Trophoblast cell (in vitro differentiated cells and primary cell): ENCODE results near the gene RALGDS.

ENCODE experiments used
- DNase-seq, 2 donors: peaks; one replicate each; pipeline ENCODE4 v3.0.0-alpha.2; 2016
- H2AFZ ChIP-seq: 2 replicates; pipeline ENCODE4 v1.6.1; 2013; ENCODE audit warnings: low read length, moderate library complexity, mild to moderate bottlenecking; ENCODE audit not compliant: insufficient read depth, poor library complexity
- H2AK5ac ChIP-seq: 2 replicates; pipeline ENCODE4 v1.6.1; 2013; ENCODE audit warnings: mild to moderate bottlenecking, low read length
- H2BK120ac ChIP-seq: 2 replicates; pipeline ENCODE4 v1.6.1; 2013; ENCODE audit warnings: low read length, mild to moderate bottlenecking, moderate library complexity; ENCODE audit not compliant: insufficient read depth, poor library complexity
- H2BK12ac ChIP-seq: 2 replicates; pipeline ENCODE4 v1.6.1; 2013; ENCODE audit warnings: mild to moderate bottlenecking, low read length, moderate library complexity
- H2BK5ac ChIP-seq: 2 replicates; pipeline ENCODE4 v1.6.1; 2013; ENCODE audit warnings: low read length, low read depth, moderate library complexity, mild to moderate bottlenecking; ENCODE audit not compliant: poor library complexity
- H3K14ac ChIP-seq: 2 replicates; pipeline ENCODE4 v1.6.1; 2013; ENCODE audit warnings: mild to moderate bottlenecking, low read length
- H3K18ac ChIP-seq: 2 replicates; pipeline ENCODE4 v1.6.1; 2013; ENCODE audit warnings: mild to moderate bottlenecking, low read length
- H3K23ac ChIP-seq: 2 replicates; pipeline ENCODE4 v1.6.1; 2013; ENCODE audit warnings: low read length
- H3K27ac ChIP-seq: 2 replicates; pipeline ENCODE4 v1.5.1; 2013; ENCODE audit warnings: low read depth, mild to moderate bottlenecking, inconsistent platforms, low read length, moderate library complexity
- H3K27me3 ChIP-seq: 2 replicates; pipeline ENCODE4 v1.6.1; 2013; ENCODE audit warnings: inconsistent platforms, mild to moderate bottlenecking, low read length, moderate library complexity; ENCODE audit not compliant: insufficient read depth
- H3K36me3 ChIP-seq, 2 experiments: 1 replicate in 1 of 2; 2 replicates in 1 of 2; pipeline ENCODE4 v1.6.1; 2013; ENCODE audit warnings: low read length in 2 of 2, mild to moderate bottlenecking in 2 of 2, moderate library complexity in 1 of 2; ENCODE audit not compliant: insufficient read depth in 2 of 2, control insufficient read depth in 1 of 2
- H3K4ac ChIP-seq: 2 replicates; pipeline ENCODE4 v1.6.1; 2013; ENCODE audit warnings: low read depth, mild to moderate bottlenecking, low read length, moderate library complexity
- H3K4me1 ChIP-seq, 2 experiments: 1 replicate in 1 of 2; 2 replicates in 1 of 2; pipeline ENCODE4 v1.6.1; 2013; ENCODE audit warnings: low read length in 2 of 2, mild to moderate bottlenecking in 2 of 2, moderate library complexity in 1 of 2; ENCODE audit not compliant: insufficient read depth in 2 of 2, control insufficient read depth in 1 of 2
- H3K4me2 ChIP-seq: 2 replicates; pipeline ENCODE4 v1.6.1; 2013; ENCODE audit warnings: inconsistent platforms, mild to moderate bottlenecking, low read length, moderate library complexity
- H3K4me3 ChIP-seq: 2 replicates; pipeline ENCODE4 v1.5.1; 2013; ENCODE audit warnings: mild to moderate bottlenecking, low read depth, low read length, inconsistent platforms
- H3K79me1 ChIP-seq: one replicate; pipeline ENCODE4 v1.6.1; 2013; ENCODE audit warnings: low read length
- H3K79me2 ChIP-seq: 2 replicates; pipeline ENCODE4 v1.6.1; 2013; ENCODE audit warnings: low read length, mild to moderate bottlenecking; ENCODE audit not compliant: control insufficient read depth, insufficient read depth, poor library complexity
- H3K9ac ChIP-seq: 2 replicates; pipeline ENCODE4 v1.6.1; 2013; ENCODE audit warnings: mild to moderate bottlenecking, low read length
- H3K9me3 ChIP-seq: 2 replicates; pipeline ENCODE4 v1.6.1; 2013; ENCODE audit warnings: low read depth, mild to moderate bottlenecking, control low read depth, inconsistent platforms, low read length; ENCODE audit not compliant: insufficient read depth
- H4K12ac ChIP-seq: 2 replicates; pipeline ENCODE4 v1.6.1; 2013; ENCODE audit warnings: low read depth, mild to moderate bottlenecking, low read length, moderate library complexity
- H4K8ac ChIP-seq: 2 replicates; pipeline ENCODE4 v1.6.1; 2013; ENCODE audit warnings: low read depth, mild to moderate bottlenecking, low read length, moderate library complexity
- H4K91ac ChIP-seq: one replicate; pipeline ENCODE4 v1.6.1; 2013; ENCODE audit warnings: low read depth, mild to moderate bottlenecking, low read length, moderate library complexity
- WGBS: extraction: QIAGEN DNeasy Blood & Tissue Kit; methylation state at CpG from one replicate; pipeline ENCODE4 v1.1.7; 2013; ENCODE audit warnings: missing lambda C conversion rate; ENCODE audit not compliant: insufficient read length, insufficient coverage; ENCODE audit errors: extremely low coverage; 5-methylcytosine and 5-hydroxymethylcytosine counted together

Gene RALGDS

GRCh38 chr9:133113949-133114885, 6.8 kb downstream of the RALGDS start:
- H3K23ac ChIP-seq, result no peak overlapping the region
- no peak overlapping the region for H3K4ac ChIP-seq
- H3K9me3 ChIP-seq, result no peaks in the 10 kb centered on the region
- no peaks in the 10 kb centered on the region for H3K27me3 ChIP-seq
- H3K4me1 ChIP-seq, result peaks cover 17 to 23% of the 10 kb centered on the region in 2 experiments
- DNase-seq, result peak; percentile 99
- no peak overlapping the region for H2AK5ac ChIP-seq
- no peak overlapping the region for H3K4me3 ChIP-seq
- no peak overlapping the region for H4K91ac ChIP-seq
- WGBS, result no CpG with 5 or more reads among the region's 20 CpGs
- H3K79me1 ChIP-seq, result no peaks in the 10 kb centered on the region
- H2AFZ ChIP-seq, result peak overlapping the region; percentile 26
- no peak overlapping the region for H3K9ac ChIP-seq
- H3K14ac ChIP-seq, result no peak overlapping the region
- no peak overlapping the region for H3K18ac ChIP-seq
- H4K8ac ChIP-seq, result no peak overlapping the region
- no peak overlapping the region for H2BK5ac ChIP-seq
- H3K36me3 ChIP-seq, result peaks cover 14 to 15% of the 10 kb centered on the region in 2 experiments
- H3K27ac ChIP-seq, result no peak overlapping the region
- H4K12ac ChIP-seq, result no peak overlapping the region
- no peak overlapping the region for H3K4me2 ChIP-seq
- H3K79me2 ChIP-seq, result no peaks in the 10 kb centered on the region
- H2BK12ac ChIP-seq, result no peak overlapping the region
- H2BK120ac ChIP-seq, result no peak overlapping the region

- Histone ChIP-seq H4K91ac (no peak overlapping the region), H3K9ac (no peak overlapping the region), H3K4me3 (no peak overlapping the region), H3K23ac (no peak overlapping the region), H2AFZ (no peak overlapping the region), H4K12ac (no peak overlapping the region), H2BK120ac (no peak overlapping the region), H3K36me3 (peaks cover 21 to 23% of the 10 kb centered on the region in 2 experiments), H3K4ac (no peak overlapping the region), H3K79me2 (no peaks in the 10 kb centered on the region), H3K4me2 (no peak overlapping the region), H3K27ac (no peak overlapping the region), H3K79me1 (no peaks in the 10 kb centered on the region), H3K18ac (no peak overlapping the region), H2AK5ac (no peak overlapping the region), H3K9me3 (no peaks in the 10 kb centered on the region), H3K27me3 (no peaks in the 10 kb centered on the region), H2BK5ac (no peak overlapping the region), H2BK12ac (no peak overlapping the region), H3K4me1 (peaks cover 17 to 21% of the 10 kb centered on the region in 2 experiments), H4K8ac (no peak overlapping the region), H3K14ac (no peak overlapping the region)
- no CpG with 5 or more reads among the region's 19 CpGs for WGBS
- DNase-seq, result no peak
These were observed 7.7 kb downstream of the RALGDS start for GRCh38 chr9:133113163-133113948.

GRCh38 chr9:133112663-133113026, 8.4 kb downstream of the RALGDS start:
- Histone ChIP-seq H2AK5ac (no peak overlapping the region), H4K12ac (no peak overlapping the region), H3K14ac (no peak overlapping the region), H3K23ac (no peak overlapping the region), H3K4me2 (no peak overlapping the region), H3K4me1 (peaks cover 17 to 21% of the 10 kb centered on the region in 2 experiments), H3K36me3 (peaks cover 28 to 30% of the 10 kb centered on the region in 2 experiments), H3K4ac (no peak overlapping the region), H4K8ac (no peak overlapping the region), H3K9ac (no peak overlapping the region), H3K79me2 (no peaks in the 10 kb centered on the region), H3K27ac (no peak overlapping the region), H2BK5ac (no peak overlapping the region), H3K18ac (no peak overlapping the region), H2BK120ac (no peak overlapping the region), H3K4me3 (no peak overlapping the region), H3K9me3 (no peaks in the 10 kb centered on the region), H3K79me1 (no peaks in the 10 kb centered on the region), H2AFZ (no peak overlapping the region), H2BK12ac (no peak overlapping the region), H4K91ac (no peak overlapping the region), H3K27me3 (no peaks in the 10 kb centered on the region)
- DNase-seq, result peak; percentile 40 to 46
- WGBS, result no CpG with 5 or more reads among the region's 7 CpGs

- no peak overlapping the region for H3K18ac ChIP-seq
- H3K4me3 ChIP-seq, result no peak overlapping the region
- no peaks in the 10 kb centered on the region for H3K9me3 ChIP-seq
- H3K4me1 ChIP-seq, result peaks cover 17 to 21% of the 10 kb centered on the region in 2 experiments
- WGBS, result no CpG with 5 or more reads among the region's 30 CpGs
- no peak overlapping the region for H4K91ac ChIP-seq
- no peak overlapping the region for H4K8ac ChIP-seq
- H2AK5ac ChIP-seq, result no peak overlapping the region
- H4K12ac ChIP-seq, result no peak overlapping the region
- no peak overlapping the region for H2BK5ac ChIP-seq
- H3K9ac ChIP-seq, result no peak overlapping the region
- H2BK120ac ChIP-seq, result no peak overlapping the region
- no peak overlapping the region for H3K4me2 ChIP-seq
- H3K36me3 ChIP-seq, result peaks cover 34 to 35% of the 10 kb centered on the region in 2 experiments
- H3K23ac ChIP-seq, result no peak overlapping the region
- H3K27me3 ChIP-seq, result no peaks in the 10 kb centered on the region
- H3K79me1 ChIP-seq, result no peaks in the 10 kb centered on the region
- no peak overlapping the region for H2AFZ ChIP-seq
- no peak for DNase-seq
- H3K4ac ChIP-seq, result no peak overlapping the region
- H3K14ac ChIP-seq, result no peak overlapping the region
- H2BK12ac ChIP-seq, result no peak overlapping the region
- H3K27ac ChIP-seq, result no peak overlapping the region
- H3K79me2 ChIP-seq, result no peaks in the 10 kb centered on the region
These were observed 9.0 kb downstream of the RALGDS start for GRCh38 chr9:133111808-133112662.
